ENCODE results near the gene SUPT3H. TPM values are rescaled to one million over a fixed set of nuclear protein-coding genes. Genes with fewer than 3 reads are reported as not detected.

SUPT3H gene
- total RNA-seq, 3 donors from 2014 or later (not counting 1 experiment from before 2014, with no cell fraction given): 7.3 to 10.9 (median 9.9) TPM

DNA sequence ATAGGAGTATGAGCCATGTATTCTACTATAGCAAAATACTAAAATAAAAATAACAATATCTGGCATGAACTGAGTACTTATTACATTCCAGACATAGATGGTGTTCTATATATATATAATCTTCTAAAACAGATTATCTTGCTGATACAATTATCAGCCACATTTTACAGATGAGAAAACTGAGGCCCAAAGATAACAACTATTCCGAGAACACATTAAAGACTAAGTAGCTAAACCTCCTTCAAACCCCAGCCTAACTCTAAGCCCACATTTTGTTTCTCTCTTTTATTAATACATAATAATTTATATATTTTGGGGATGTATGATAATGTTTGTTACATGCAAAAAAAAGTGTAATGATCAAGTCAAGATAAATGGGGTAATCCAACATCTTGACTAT lies 148.3 kb downstream of the SUPT3H start:
- Histone ChIP-seq H3K4me3 (ENCODE audit: low read length) (no peak overlapping the region), H3K27me3 (ENCODE audit: control insufficient read depth, insufficient read depth, low read length) (no peaks in the 10 kb centered on the region), H3K4me1 (ENCODE audit: control insufficient read depth, insufficient read depth, low read length) (no peaks in the 10 kb centered on the region), H3K9me3 (ENCODE audit: control insufficient read depth, insufficient read depth, low read length) (peaks cover 12% of the 10 kb centered on the region), H3K27ac (ENCODE audit: low read length) (no peak overlapping the region), H3K36me3 (ENCODE audit: control insufficient read depth, insufficient read depth, low read length) (no peaks in the 10 kb centered on the region)
- Mint-ChIP-seq H3K27me3 (ENCODE audit: low read depth in 2 of 2) (no peaks in the 10 kb centered on the region), H3K27ac (no peak overlapping the region), H3K36me3 (peaks cover 16% of the 10 kb centered on the region), H3K4me1 (no peaks in the 10 kb centered on the region), H3K4me3 (no peak overlapping the region), H3K9me3 (peaks cover 8 to 16% of the 10 kb centered on the region in 2 donors)
- intact Hi-C loops (cut with micrococcal nuclease): no loop called here
- TF ChIP-seq, protein P1, sequence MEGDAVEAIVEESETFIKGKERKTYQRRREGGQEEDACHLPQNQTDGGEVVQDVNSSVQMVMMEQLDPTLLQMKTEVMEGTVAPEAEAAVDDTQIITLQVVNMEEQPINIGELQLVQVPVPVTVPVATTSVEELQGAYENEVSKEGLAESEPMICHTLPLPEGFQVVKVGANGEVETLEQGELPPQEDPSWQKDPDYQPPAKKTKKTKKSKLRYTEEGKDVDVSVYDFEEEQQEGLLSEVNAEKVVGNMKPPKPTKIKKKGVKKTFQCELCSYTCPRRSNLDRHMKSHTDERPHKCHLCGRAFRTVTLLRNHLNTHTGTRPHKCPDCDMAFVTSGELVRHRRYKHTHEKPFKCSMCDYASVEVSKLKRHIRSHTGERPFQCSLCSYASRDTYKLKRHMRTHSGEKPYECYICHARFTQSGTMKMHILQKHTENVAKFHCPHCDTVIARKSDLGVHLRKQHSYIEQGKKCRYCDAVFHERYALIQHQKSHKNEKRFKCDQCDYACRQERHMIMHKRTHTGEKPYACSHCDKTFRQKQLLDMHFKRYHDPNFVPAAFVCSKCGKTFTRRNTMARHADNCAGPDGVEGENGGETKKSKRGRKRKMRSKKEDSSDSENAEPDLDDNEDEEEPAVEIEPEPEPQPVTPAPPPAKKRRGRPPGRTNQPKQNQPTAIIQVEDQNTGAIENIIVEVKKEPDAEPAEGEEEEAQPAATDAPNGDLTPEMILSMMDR (IDR thresholded peaks at IDR 0.05): no peak
- WGBS (ENCODE audit: insufficient coverage): 100% methylated on average over 1 of the region's 1 CpG
- DNase-seq (no peak), ATAC-seq (no peak)

DNA sequence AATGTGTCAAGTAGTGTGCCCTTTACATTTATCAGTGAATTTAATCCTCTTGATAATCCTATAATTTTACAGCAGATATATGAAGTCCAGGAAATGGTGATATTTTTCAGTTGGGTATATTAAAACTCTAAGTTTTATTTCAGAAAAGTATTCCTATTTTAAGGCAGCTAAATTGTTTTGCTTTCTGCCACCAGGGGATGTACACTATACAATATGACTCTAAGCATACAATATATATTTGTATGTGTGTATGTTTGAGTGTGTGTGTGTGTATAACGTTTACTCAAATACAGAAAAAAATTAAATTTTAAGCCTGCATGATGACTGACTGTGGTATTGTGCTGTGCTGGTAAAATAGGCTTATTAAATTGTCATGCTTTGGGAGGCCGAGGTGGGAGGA lies 151.7 kb downstream of the SUPT3H start:
- H3K36me3 ChIP-seq (ENCODE audit: control insufficient read depth, insufficient read depth, low read length): no peaks in the 10 kb centered on the region
- H3K27ac ChIP-seq (ENCODE audit: low read length): no peak overlapping the region
- ATAC-seq: no peak
- H3K4me1 Mint-ChIP-seq: no peaks in the 10 kb centered on the region
- no peak overlapping the region for H3K4me3 Mint-ChIP-seq
- DNase-seq: no peak
- no peaks in the 10 kb centered on the region for H3K27me3 Mint-ChIP-seq (ENCODE audit: low read depth in 2 of 2)
- WGBS (ENCODE audit: insufficient coverage): 88% methylated on average over 2 of the region's 2 CpGs
- peaks cover 2 to 3% of the 10 kb centered on the region in 2 donors for H3K9me3 Mint-ChIP-seq
- no peaks in the 10 kb centered on the region for H3K4me1 ChIP-seq (ENCODE audit: control insufficient read depth, insufficient read depth, low read length)
- peaks cover 2% of the 10 kb centered on the region for H3K36me3 Mint-ChIP-seq
- no peaks in the 10 kb centered on the region for H3K9me3 ChIP-seq (ENCODE audit: control insufficient read depth, insufficient read depth, low read length)
- intact Hi-C loops (cut with micrococcal nuclease): no loop called here
- no peaks in the 10 kb centered on the region for H3K27me3 ChIP-seq (ENCODE audit: control insufficient read depth, insufficient read depth, low read length)
- H3K27ac Mint-ChIP-seq: no peak overlapping the region
- TF ChIP-seq, protein P1 (IDR thresholded peaks at IDR 0.05): no peak
- no peak overlapping the region for H3K4me3 ChIP-seq (ENCODE audit: low read length)

DNA sequence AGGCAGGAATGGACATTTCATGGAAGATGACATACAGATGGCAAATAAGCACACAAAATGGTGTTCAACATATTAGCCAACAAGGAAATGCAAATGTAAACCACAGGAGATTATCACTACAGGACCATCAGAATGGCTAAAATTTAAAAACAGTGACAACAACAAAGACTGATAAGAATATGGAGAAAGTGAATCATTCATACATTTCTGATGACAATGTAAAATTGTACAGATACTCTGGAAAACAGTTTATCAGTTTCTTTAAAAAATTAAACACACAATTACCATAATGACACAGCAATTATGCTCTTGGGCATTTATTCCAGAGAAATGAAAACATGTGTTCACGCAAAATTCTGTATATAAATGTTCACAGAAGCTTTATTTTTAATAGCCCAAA lies 155.4 kb downstream of the SUPT3H start:
- H3K27me3 ChIP-seq (ENCODE audit: control insufficient read depth, insufficient read depth, low read length): no peaks in the 10 kb centered on the region
- Mint-ChIP-seq H3K27ac (no peak overlapping the region), H3K4me3 (no peak overlapping the region), H3K36me3 (no peaks in the 10 kb centered on the region), H3K4me1 (peaks cover 0 to 6% of the 10 kb centered on the region in 2 donors), H3K9me3 (no peaks in the 10 kb centered on the region), H3K27me3 (ENCODE audit: low read depth in 2 of 2) (no peaks in the 10 kb centered on the region)
- WGBS (ENCODE audit: insufficient coverage): 100% methylated on average over 1 of the region's 1 CpG
- no peaks in the 10 kb centered on the region for H3K9me3 ChIP-seq (ENCODE audit: control insufficient read depth, insufficient read depth, low read length)
- no peak overlapping the region for H3K27ac ChIP-seq (ENCODE audit: low read length)
- no peak for DNase-seq
- TF ChIP-seq, protein P1 (IDR thresholded peaks at IDR 0.05): no peak
- no peak overlapping the region for H3K4me3 ChIP-seq (ENCODE audit: low read length)
- H3K36me3 ChIP-seq (ENCODE audit: control insufficient read depth, insufficient read depth, low read length): no peaks in the 10 kb centered on the region
- H3K4me1 ChIP-seq (ENCODE audit: control insufficient read depth, insufficient read depth, low read length): no peaks in the 10 kb centered on the region
- intact Hi-C loops (cut with micrococcal nuclease): no loop called here
- ATAC-seq: no peak

DNA sequence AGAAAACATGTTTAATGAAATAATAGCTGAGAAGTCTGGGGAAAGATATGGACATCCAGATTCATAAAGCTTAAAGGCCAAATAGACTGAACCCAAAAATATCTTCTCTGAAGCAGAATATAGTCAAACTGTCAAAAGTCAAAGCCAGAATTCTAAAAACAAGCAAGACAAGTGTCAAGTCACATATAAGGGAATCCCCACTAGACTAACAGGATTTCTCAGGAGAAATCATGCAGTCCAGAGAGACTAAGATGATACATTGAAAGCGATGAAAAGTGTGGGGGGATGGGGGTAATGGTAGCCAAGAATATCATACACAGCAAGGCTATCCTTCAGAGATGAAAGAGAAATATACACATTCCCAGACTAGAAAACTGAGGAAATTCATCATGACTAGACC lies 162.0 kb downstream of the SUPT3H start:
- Histone ChIP-seq H3K4me3 (ENCODE audit: low read length) (no peak overlapping the region), H3K9me3 (ENCODE audit: control insufficient read depth, insufficient read depth, low read length) (peaks cover 6% of the 10 kb centered on the region), H3K36me3 (ENCODE audit: control insufficient read depth, insufficient read depth, low read length) (no peaks in the 10 kb centered on the region), H3K27me3 (ENCODE audit: control insufficient read depth, insufficient read depth, low read length) (no peaks in the 10 kb centered on the region), H3K4me1 (ENCODE audit: control insufficient read depth, insufficient read depth, low read length) (no peaks in the 10 kb centered on the region), H3K27ac (ENCODE audit: low read length) (no peak overlapping the region)
- peaks cover 13% of the 10 kb centered on the region for H3K36me3 Mint-ChIP-seq
- H3K9me3 Mint-ChIP-seq: peaks cover 0 to 5% of the 10 kb centered on the region in 2 donors
- no peak overlapping the region for H3K27ac Mint-ChIP-seq
- TF ChIP-seq, protein P1 (IDR thresholded peaks at IDR 0.05): no peak
- ATAC-seq: no peak
- WGBS (ENCODE audit: insufficient coverage): no CpG with 5 or more reads among the region's 1 CpG
- H3K4me3 Mint-ChIP-seq: no peak overlapping the region
- intact Hi-C loops (cut with micrococcal nuclease): no loop called here
- peaks cover 0 to 10% of the 10 kb centered on the region in 2 donors for H3K4me1 Mint-ChIP-seq
- H3K27me3 Mint-ChIP-seq (ENCODE audit: low read depth in 2 of 2): no peaks in the 10 kb centered on the region
- no peak for DNase-seq
